ENCODE results near the gene PDXK. TPM values are rescaled to one million over a fixed set of nuclear protein-coding genes. Genes with fewer than 3 reads are reported as not detected.

Gene PDXK
- total and polyA plus RNA-seq, 9 of the 15 experiments (the other 6 are each of a cell fraction or from before 2014, with no cell fraction given): 5.6 to 162 (median 76.5) TPM

DNA sequence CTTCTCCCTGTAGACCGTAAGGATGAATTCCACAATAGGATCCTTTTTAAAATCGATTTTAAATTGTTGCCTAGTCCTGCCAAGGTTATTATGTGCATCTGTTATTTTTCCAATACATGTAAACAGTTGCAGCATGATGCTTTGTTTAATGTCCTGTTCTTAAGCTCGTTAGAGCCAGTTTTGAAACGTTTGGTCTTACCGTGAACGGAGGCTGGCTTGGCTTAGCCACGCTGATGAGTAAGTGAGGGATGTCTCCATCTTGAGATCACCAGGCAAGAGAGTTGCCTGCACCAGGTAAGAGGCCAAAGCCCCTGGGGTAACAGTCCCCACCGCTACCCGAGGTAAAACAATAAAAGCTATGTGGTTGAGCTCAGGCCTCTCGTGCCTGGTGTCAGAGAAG, 39.9 kb downstream of the PDXK start (continued):
- TF ChIP-seq SMC3 (conservative IDR thresholded peaks at IDR 0.05; ENCODE audit: insufficient read depth, low read depth, low read length) (no peak), ZNF140 (CRISPR knock-in tag; IDR thresholded peaks at IDR 0.05) (no peak)
- TF ChIP-seq, protein P1, sequence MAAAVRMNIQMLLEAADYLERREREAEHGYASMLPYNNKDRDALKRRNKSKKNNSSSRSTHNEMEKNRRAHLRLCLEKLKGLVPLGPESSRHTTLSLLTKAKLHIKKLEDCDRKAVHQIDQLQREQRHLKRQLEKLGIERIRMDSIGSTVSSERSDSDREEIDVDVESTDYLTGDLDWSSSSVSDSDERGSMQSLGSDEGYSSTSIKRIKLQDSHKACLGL (CRISPR knock-in tag; IDR thresholded peaks at IDR 0.05; ENCODE audit: borderline replicate concordance, poor library complexity, severe bottlenecking): no peak
- TF ChIP-seq, protein P2, sequence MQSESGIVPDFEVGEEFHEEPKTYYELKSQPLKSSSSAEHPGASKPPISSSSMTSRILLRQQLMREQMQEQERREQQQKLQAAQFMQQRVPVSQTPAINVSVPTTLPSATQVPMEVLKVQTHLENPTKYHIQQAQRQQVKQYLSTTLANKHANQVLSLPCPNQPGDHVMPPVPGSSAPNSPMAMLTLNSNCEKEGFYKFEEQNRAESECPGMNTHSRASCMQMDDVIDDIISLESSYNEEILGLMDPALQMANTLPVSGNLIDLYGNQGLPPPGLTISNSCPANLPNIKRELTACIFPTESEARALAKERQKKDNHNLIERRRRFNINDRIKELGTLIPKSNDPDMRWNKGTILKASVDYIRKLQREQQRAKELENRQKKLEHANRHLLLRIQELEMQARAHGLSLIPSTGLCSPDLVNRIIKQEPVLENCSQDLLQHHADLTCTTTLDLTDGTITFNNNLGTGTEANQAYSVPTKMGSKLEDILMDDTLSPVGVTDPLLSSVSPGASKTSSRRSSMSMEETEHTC (IDR thresholded peaks at IDR 0.05): no peak

DNA sequence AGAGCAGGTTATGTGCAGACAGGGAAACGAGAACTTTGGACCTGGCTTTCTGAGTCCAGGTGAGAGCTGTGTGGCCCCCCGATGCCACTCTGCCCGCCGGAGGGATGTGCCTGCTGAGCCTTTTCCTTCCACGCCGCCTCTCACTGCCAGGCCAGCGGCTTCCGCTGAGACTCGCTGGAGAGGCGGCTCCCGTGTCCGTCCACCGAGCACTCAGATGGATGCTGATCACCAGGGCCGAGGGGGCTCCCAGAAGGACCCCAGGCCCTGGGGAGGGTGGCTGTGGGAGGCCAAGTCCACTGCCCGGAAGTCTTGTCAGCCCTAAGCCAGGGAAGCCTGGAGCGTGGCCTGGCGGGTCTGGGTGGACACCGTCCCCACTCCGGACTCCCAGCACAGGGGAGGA, 40.7 kb downstream of the PDXK start:
- H3K9ac ChIP-seq (ENCODE audit: insufficient read depth in 1 of 2, low read depth in 2 of 2, low read length in 2 of 2): peak overlapping the region in 1 of 2 experiments; percentile 79; a peak in 1 of 4 replicates
- no peaks in the 10 kb centered on the region for H3K79me2 ChIP-seq (ENCODE audit: control insufficient read depth, insufficient read depth, low read length)
- intact Hi-C loops (cut with micrococcal nuclease): no loop called here
- in situ Hi-C loops (cut with MboI): no loop called here
- no peaks in the 10 kb centered on the region for H3K27me3 ChIP-seq (ENCODE audit: control insufficient read depth in 2 of 2, insufficient read depth in 2 of 2, low read length in 2 of 2)
- ChIA-PET POLR2A (interaction anchor here (1.7 kb wide), 1 partner anchor 14 kb away, joined by 8 read pairs; no protein-coding TSS in a partner anchor), CTCF (ENCODE audit: low intra/inter-chr PET ratio) (interaction anchor here (1.1 kb wide), 1 partner anchor 179 kb away, joined by 3 read pairs; no protein-coding TSS in a partner anchor)
- no TSS peak for BruUV-seq (replicated peaks)
- DNase-seq (ENCODE audit: extremely low read depth in 1 of 4, low spot score in 3 of 4): no peak
- no peak overlapping the region for H3K4me2 ChIP-seq (ENCODE audit: insufficient read depth, low read length)
- H4K20me1 ChIP-seq (replicated peaks; ENCODE audit: control insufficient read depth, insufficient read depth, low read length): no peaks in the 10 kb centered on the region
- 97% methylated on average over 19 of the region's 19 CpGs for WGBS (ENCODE audit: insufficient coverage, low coverage, missing lambda C conversion rate)
- no peaks in the 10 kb centered on the region for H3K9me1 ChIP-seq (ENCODE audit: control insufficient read depth, insufficient read depth, low read length)
- no peak overlapping the region for H2AFZ ChIP-seq (ENCODE audit: low read depth, low read length)
- H3K27ac ChIP-seq (ENCODE audit: extremely low read depth, low read depth, low read length): no peak overlapping the region
- FAIRE-seq: no peak
- H3K4me1 ChIP-seq (replicated peaks in 1 of 2; ENCODE audit: control insufficient read depth in 2 of 2, insufficient read depth in 2 of 2, low read length in 2 of 2): peaks cover 0 to 32% of the 10 kb centered on the region in 2 experiments; a peak in 2 of 5 replicates
- H3K9me3 ChIP-seq (replicated peaks; ENCODE audit: control insufficient read depth, insufficient read depth, low read depth, low read length): no peaks in the 10 kb centered on the region
- H3K4me3 ChIP-seq: no peak overlapping the region
- no peak for ATAC-seq
- TF ChIP-seq POLR2G (IDR thresholded peaks at IDR 0.05; ENCODE audit: low read depth, low read length) (peak; percentile 53), DDX20 (tag; IDR thresholded peaks at IDR 0.05; ENCODE audit: low read depth) (no peak)
- peaks cover 83% of the 10 kb centered on the region for H3K36me3 ChIP-seq (ENCODE audit: control insufficient read depth, insufficient read depth, low read length)

Data from K562 (cell line).